Ovary (tissue), 3 donors: Measurements from ENCODE around the gene LBP.

Experiments used
- EP300 ChIP-seq: sonication (generic); formaldehyde crosslinking; IDR thresholded peaks from one replicate; pipeline ENCODE4 v1.6.1; 2017; ENCODE audit warnings: antibody characterized with exemption
- POLR2A ChIP-seq: fragments of 450-650 bp; IDR thresholded peaks from one replicate; pipeline ENCODE4 v1.6.1; 2017; ENCODE audit warnings: antibody characterized with exemption, mild to moderate bottlenecking, moderate library complexity
- TF ChIP-seq, protein P1 (sequence below), 3 donors: fragments of 450-650 bp in 2 of 3; fragments of 200-600 bp in 1 of 3; IDR thresholded peaks; one replicate each; pipeline versions ENCODE4 v1.5.1 to v1.8.0; 2016 to 2022; ENCODE audit warnings: antibody characterized with exemption in 3 of 3, mild to moderate bottlenecking in 1 of 3
- donor health status: DM: no; HTN: no; CAD: no.

DNA sequence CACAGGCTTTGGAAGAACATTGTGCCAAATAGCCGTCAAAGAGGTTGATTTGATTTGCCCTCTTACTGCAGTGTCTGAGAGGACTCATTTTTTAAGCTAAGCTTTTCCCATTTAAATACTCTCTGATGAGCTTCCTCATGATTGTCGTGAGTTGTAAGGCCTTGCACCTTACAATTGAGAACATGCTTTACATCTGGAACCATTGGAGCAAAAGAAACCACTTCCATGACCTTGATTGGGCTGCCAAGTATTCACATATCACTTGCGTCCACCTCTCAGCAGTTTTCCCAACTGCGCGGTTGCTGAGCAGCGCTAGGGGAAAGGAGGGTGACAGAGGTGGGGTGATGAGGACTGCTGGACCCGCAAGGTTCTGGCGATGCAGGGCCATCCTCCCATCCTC lies 12.3 kb upstream of the LBP start:
- TF ChIP-seq EP300 (no peak), POLR2A (no peak)
- TF ChIP-seq, protein P1, sequence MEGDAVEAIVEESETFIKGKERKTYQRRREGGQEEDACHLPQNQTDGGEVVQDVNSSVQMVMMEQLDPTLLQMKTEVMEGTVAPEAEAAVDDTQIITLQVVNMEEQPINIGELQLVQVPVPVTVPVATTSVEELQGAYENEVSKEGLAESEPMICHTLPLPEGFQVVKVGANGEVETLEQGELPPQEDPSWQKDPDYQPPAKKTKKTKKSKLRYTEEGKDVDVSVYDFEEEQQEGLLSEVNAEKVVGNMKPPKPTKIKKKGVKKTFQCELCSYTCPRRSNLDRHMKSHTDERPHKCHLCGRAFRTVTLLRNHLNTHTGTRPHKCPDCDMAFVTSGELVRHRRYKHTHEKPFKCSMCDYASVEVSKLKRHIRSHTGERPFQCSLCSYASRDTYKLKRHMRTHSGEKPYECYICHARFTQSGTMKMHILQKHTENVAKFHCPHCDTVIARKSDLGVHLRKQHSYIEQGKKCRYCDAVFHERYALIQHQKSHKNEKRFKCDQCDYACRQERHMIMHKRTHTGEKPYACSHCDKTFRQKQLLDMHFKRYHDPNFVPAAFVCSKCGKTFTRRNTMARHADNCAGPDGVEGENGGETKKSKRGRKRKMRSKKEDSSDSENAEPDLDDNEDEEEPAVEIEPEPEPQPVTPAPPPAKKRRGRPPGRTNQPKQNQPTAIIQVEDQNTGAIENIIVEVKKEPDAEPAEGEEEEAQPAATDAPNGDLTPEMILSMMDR (IDR thresholded peaks at IDR 0.05), result no peak
